GM12878 (cell line): ENCODE data around the gene NFAM1. TPM values are rescaled to one million over a fixed set of nuclear protein-coding genes. Genes with fewer than 3 reads are reported as not detected.
A peak's percentile ranks its signal among the peaks of the same experiment; 100 is the strongest.

Experiments
- ATAC-seq: fragments of 200-7000 bp; cut with Tn5 transposase; 3 replicates; pipeline ENCODE4 v1.9.1; 2020; ENCODE audit warnings: mild to moderate bottlenecking, moderate library complexity
- BruUV-seq: library from RNA; stranded (reverse); fragments of 400-500 nt; replicated peaks from 2 replicates; lab custom pipeline; 2021; lab: Mats Ljungman, UMichigan
- CTCF ChIA-PET: fragments of 300-600 bp; sonication (Branson Sonifier 250); formaldehyde crosslinking; extraction: SDS; loops from one replicate; lab custom pipeline; 2021; ENCODE audit warnings: inconsistent platforms; lab: Yijun Ruan, JAX
- POLR2A ChIA-PET: fragments of 350-600 bp; formaldehyde crosslinking; extraction: SDS; loops from one replicate; lab custom pipeline; 2021; ENCODE audit warnings: inconsistent platforms; lab: Charles Lee
- RAD21 ChIA-PET: fragments of 300-600 bp; sonication (Branson Sonifier 250); formaldehyde crosslinking; loops from one replicate; lab custom pipeline; 2023; ENCODE audit warnings: antibody characterized with exemption; ENCODE audit not compliant: unreplicated experiment; lab: Charles Lee
- SMC1A ChIA-PET: fragments of 300-600 bp; sonication (Branson Sonifier 250); formaldehyde crosslinking; loops from one replicate; lab custom pipeline; 2023; ENCODE audit not compliant: unreplicated experiment, uncharacterized antibody; lab: Charles Lee
- DNase-seq: peaks from one replicate; pipeline ENCODE4 v3.0.0-alpha.2; 2011; ENCODE audit warnings: low read depth, low spot score
- FAIRE-seq: peaks from 3 replicates; lab custom pipeline; 2011; peaks lifted over from hg19 to GRCh38; lab: Jason Lieb, UNC
- H2AFZ ChIP-seq: 2 replicates; pipeline ENCODE4 v1.6.0; 2011; ENCODE audit warnings: low read depth, low read length, control low read depth; ENCODE audit not compliant: control insufficient read depth
- H3K27ac ChIP-seq: 2 replicates; pipeline ENCODE4 v1.5.1; 2011; ENCODE audit warnings: control low read depth; ENCODE audit not compliant: control insufficient read depth, insufficient read depth
- H3K27me3 ChIP-seq, 2 experiments: replicated peaks in 1 of 2; 2 replicates each; pipeline versions ENCODE4 v1.6.0 to v1.6.1; 2011; ENCODE audit warnings: low read length in 1 of 2; ENCODE audit not compliant: control insufficient read depth in 2 of 2, insufficient read depth in 2 of 2
- H3K36me3 ChIP-seq, 2 experiments: 2 replicates each; pipeline ENCODE4 v1.5.1; 2011; ENCODE audit warnings: low read length in 1 of 2; ENCODE audit not compliant: control insufficient read depth in 2 of 2, insufficient read depth in 2 of 2
- H3K4me1 ChIP-seq: 2 replicates; pipeline ENCODE4 v1.6.1; 2011; ENCODE audit warnings: mild to moderate bottlenecking, low read length, moderate library complexity, mixed read lengths; ENCODE audit not compliant: control insufficient read depth, insufficient read depth
- H3K4me2 ChIP-seq: 2 replicates; pipeline ENCODE4 v1.6.0; 2011; ENCODE audit warnings: control low read depth; ENCODE audit not compliant: control insufficient read depth, insufficient read depth
- H3K4me3 ChIP-seq: fragments of 200-600 bp; sonication (generic); 2 replicates; pipeline ENCODE4 v1.5.1; 2016
- H3K79me2 ChIP-seq: 2 replicates; pipeline ENCODE4 v1.6.0; 2011; ENCODE audit warnings: low read length; ENCODE audit not compliant: control insufficient read depth, insufficient read depth
- H3K9ac ChIP-seq: 2 replicates; pipeline ENCODE4 v1.8.0; 2011; ENCODE audit warnings: low read length, control low read depth, mixed read lengths; ENCODE audit not compliant: control insufficient read depth, insufficient read depth
- H3K9me3 ChIP-seq: replicated peaks from 3 replicates; pipeline ENCODE4 v1.5.1; 2011; ENCODE audit warnings: mild to moderate bottlenecking, low read length; ENCODE audit not compliant: control insufficient read depth, insufficient read depth
- H4K20me1 ChIP-seq: 2 replicates; pipeline ENCODE4 v1.6.0; 2011; ENCODE audit not compliant: control insufficient read depth, insufficient read depth
- BACH1 ChIP-seq: fragments of 450-650 bp; IDR thresholded peaks from 2 replicates; pipeline ENCODE4 v1.6.1; 2017; ENCODE audit warnings: mild to moderate bottlenecking, borderline replicate concordance
- BHLHE40 ChIP-seq, 2 experiments: fragments of 450-650 bp in 1 of 2; IDR thresholded peaks; 2 replicates each; pipeline ENCODE4 v1.6.1; 2011 to 2017; ENCODE audit warnings: low read depth in 2 of 2, borderline replicate concordance in 1 of 2, improper control_type of control experiment in 1 of 2, low read length in 1 of 2, mild to moderate bottlenecking in 1 of 2
- CHD2 ChIP-seq: IDR thresholded peaks from 2 replicates; pipeline ENCODE4 v1.6.1; 2011; ENCODE audit warnings: low read depth, low read length, improper control_type of control experiment, borderline replicate concordance
- DPF2 ChIP-seq: fragments of 450-650 bp; IDR thresholded peaks from 2 replicates; pipeline ENCODE4 v1.6.1; 2017; ENCODE audit warnings: mild to moderate bottlenecking
- HCFC1 ChIP-seq: fragments of 150-350 bp; IDR thresholded peaks from 2 replicates; pipeline ENCODE4 v1.6.1; 2014; ENCODE audit warnings: low read length
- HDAC2 ChIP-seq: fragments of 200-600 bp; sonication (generic); IDR thresholded peaks from 2 replicates; pipeline ENCODE4 v1.6.1; 2017
- IKZF1 ChIP-seq: fragments of 450-650 bp; conservative IDR thresholded peaks from 2 replicates; pipeline ENCODE4 v1.6.1; 2017; ENCODE audit warnings: antibody characterized with exemption, mild to moderate bottlenecking
- MTA3 ChIP-seq: IDR thresholded peaks from 2 replicates; pipeline ENCODE4 v1.6.1; 2012; ENCODE audit warnings: low read length, inconsistent platforms, borderline replicate concordance
- NR2F1 ChIP-seq: fragments of 450-650 bp; conservative IDR thresholded peaks from 2 replicates; pipeline ENCODE4 v1.6.1; 2017; ENCODE audit warnings: mild to moderate bottlenecking
- RUNX3 ChIP-seq: IDR thresholded peaks from 2 replicates; pipeline ENCODE4 v1.6.1; 2012; ENCODE audit warnings: low read length, inconsistent platforms
- STAT3 ChIP-seq: IDR thresholded peaks from 2 replicates; pipeline ENCODE4 v1.6.1; 2011; ENCODE audit warnings: low read depth, low read length, improper control_type of control experiment
- SUZ12 ChIP-seq: fragments of 200-600 bp; sonication (generic); IDR thresholded peaks from one replicate; pipeline ENCODE4 v1.6.1; 2018; ENCODE audit warnings: antibody characterized with exemption, mild to moderate bottlenecking; ENCODE audit not compliant: unreplicated experiment
- ZBED1 ChIP-seq: IDR thresholded peaks from 2 replicates; pipeline ENCODE4 v1.6.1; 2016; ENCODE audit warnings: borderline replicate concordance
- ZSCAN29 ChIP-seq: fragments of 450-650 bp; IDR thresholded peaks from 2 replicates; pipeline ENCODE4 v1.6.1; 2017; ENCODE audit warnings: mild to moderate bottlenecking, moderate library complexity
- WGBS: methylation state at CpG from one replicate; pipeline ENCODE4 v1.1.6; 2016; ENCODE audit warnings: low lambda C conversion rate; ENCODE audit not compliant: insufficient replicate concordance, insufficient coverage; ENCODE audit errors: missing lambda C conversion rate; 5-methylcytosine and 5-hydroxymethylcytosine counted together
- in situ Hi-C: fragments of 300-500 bp; cut with MboI; formaldehyde crosslinking; loops from 9 replicates; pipeline ENCODE4 v1.14.3; 2018; ENCODE audit warnings: mixed read lengths
- intact Hi-C: fragments of 100-400 bp; cut with micrococcal nuclease; formaldehyde crosslinking; loops from one replicate; pipeline ENCODE4 v1.14.2; 2022; ENCODE audit not compliant: unreplicated experiment
- polyA plus RNA-seq, 11 experiments: library from polyadenylated mRNA; depleted of rRNA in 4 of 11; unstranded in 6 of 11; stranded (reverse) in 5 of 11; fragments of >200 nt; fragmentation: Nextera tagmentation in 4 of 11; fragmentation: Illumina TruSeq in 1 of 11; extraction: Ambion mirVana in 4 of 11; extraction: Trizol in 1 of 11; gene quantifications; 1 replicate in 1 of 11; 2 replicates in 10 of 11; pipeline versions ENCODE4 v1.2.1 to v1.2.3, GENCODE V29; 2011 to 2016; ENCODE audit warnings: inconsistent platforms in 2 of 11, missing spikeins in 2 of 11, low read depth in 1 of 11
- total RNA-seq, 4 experiments: library from RNA; depleted of rRNA in 3 of 4; stranded (reverse); fragments of >200 nt in 3 of 4; fragmentation: Illumina TruSeq in 1 of 4; extraction: Trizol in 1 of 4; gene quantifications; 2 replicates each; pipeline versions ENCODE4 v1.2.1 to v1.2.3, GENCODE V29; 2013 to 2021
- TF ChIP-seq, protein P1 (sequence below): fragments of 450-650 bp; IDR thresholded peaks from 2 replicates; pipeline ENCODE4 v1.6.1; 2017; ENCODE audit warnings: mild to moderate bottlenecking, moderate library complexity
- TF ChIP-seq, protein P2 (sequence below): fragments of 450-650 bp; IDR thresholded peaks from 2 replicates; pipeline ENCODE4 v1.6.1; 2017; ENCODE audit warnings: borderline replicate concordance
- TF ChIP-seq, protein P3 (sequence below): fragments of 450-650 bp; IDR thresholded peaks from 2 replicates; pipeline ENCODE4 v1.6.1; 2016; ENCODE audit warnings: mild to moderate bottlenecking

The NFAM1 gene
- total and polyA plus RNA-seq, 10 of the 15 experiments (the other 5 are each of a cell fraction or from before 2014, with no cell fraction given): 0.13 to 1.3 (median 0.24) TPM; not detected in 3

DNA sequence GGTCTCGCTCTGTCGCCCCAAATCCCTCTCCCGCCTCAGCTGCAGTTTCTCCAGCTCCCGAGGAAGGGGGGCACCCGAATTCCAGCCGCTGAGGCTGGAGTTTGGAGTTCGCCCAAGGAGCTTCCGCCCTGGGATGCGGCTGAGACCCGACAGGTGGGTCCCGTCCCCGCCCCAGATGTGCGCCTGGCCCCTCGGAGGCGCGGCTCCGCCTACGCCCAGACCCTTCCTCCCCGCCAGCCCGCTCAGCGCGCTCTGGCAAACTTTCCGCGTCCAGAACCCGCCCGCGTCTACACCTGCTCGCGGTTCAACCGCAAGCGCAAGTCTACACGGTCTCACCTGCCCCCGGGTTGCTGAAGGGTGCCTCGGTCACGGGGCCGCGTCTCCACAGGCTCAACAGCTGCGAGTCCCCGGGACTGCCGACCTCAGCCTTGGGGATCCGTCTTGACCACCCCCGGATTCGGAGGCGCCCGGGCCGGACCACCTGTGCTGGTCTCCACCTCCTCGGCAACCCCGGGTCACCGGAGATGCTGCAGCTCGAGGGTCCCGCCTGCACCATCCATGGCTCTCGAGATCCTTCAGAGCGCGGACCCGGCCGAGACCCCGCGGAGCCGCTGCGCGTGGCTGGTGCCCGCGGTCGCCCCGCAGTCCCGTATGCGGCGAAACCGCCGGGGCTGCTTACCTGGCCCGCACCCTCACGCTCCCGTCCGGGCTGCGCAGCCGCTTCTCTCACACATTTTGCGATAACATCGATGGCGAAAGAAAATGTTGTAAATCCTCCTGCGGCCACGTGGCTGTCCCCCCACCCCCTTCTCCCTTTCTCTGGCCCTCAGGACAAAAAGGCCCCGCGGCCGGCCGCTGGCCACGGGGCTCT, 63.6 kb downstream of the NFAM1 start:
- RAD21 ChIA-PET: interaction anchor here (0.7 to 1.9 kb wide), 8 partner anchors 11 to 195 kb away, joined by 3 to 9 read pairs (median 4); no protein-coding TSS in a partner anchor
- ATAC-seq: peak; percentile 13
- H3K4me2 ChIP-seq: peak overlapping the region; percentile 93
- DNase-seq: no peak
- no peaks in the 10 kb centered on the region; the same call in 2 of the 3 replicates for H3K9me3 ChIP-seq
- intact Hi-C loops: loop anchor here (1.0 to 5.0 kb wide), 3 partner anchors 46 to 69 kb away; no protein-coding TSS in a partner anchor
- in situ Hi-C loops: no loop called here
- H3K9ac ChIP-seq: no peak overlapping the region
- peak overlapping the region; percentile 69; the same call in 1 of the 2 replicates for H3K4me3 ChIP-seq
- H3K4me1 ChIP-seq: peaks cover 12% of the 10 kb centered on the region
- H3K27me3 ChIP-seq: peaks cover 15 to 20% of the 10 kb centered on the region in 2 experiments; a peak in 3 of 4 replicates
- no peaks in the 10 kb centered on the region for H3K79me2 ChIP-seq
- SMC1A ChIA-PET: interaction anchor here (0.6 to 1.8 kb wide), 8 partner anchors 10 to 106 kb away, joined by 3 to 8 read pairs (median 3); no protein-coding TSS in a partner anchor
- POLR2A ChIA-PET: interaction anchor here (0.7 to 1.9 kb wide), 5 partner anchors 12 to 278 kb away, joined by 3 to 6 read pairs (median 3); partner anchors contain the start of gene NDUFA6
- CTCF ChIA-PET: interaction anchor here (0.9 to 1.5 kb wide), 3 partner anchors 29 to 278 kb away, joined by 3 to 10 read pairs (median 4); partner anchors contain the start of gene NDUFA6
- BruUV-seq: no TSS peak
- no peak overlapping the region for H3K27ac ChIP-seq
- 2% methylated on average over 84 of the region's 86 CpGs for WGBS
- H2AFZ ChIP-seq: peak overlapping the region; percentile 31
- FAIRE-seq: no peak
- H4K20me1 ChIP-seq: no peaks in the 10 kb centered on the region
- H3K36me3 ChIP-seq: no peaks in the 10 kb centered on the region
- peak in 1 of 2 experiments; percentile 66; a peak in 3 of 4 replicates for TF ChIP-seq BHLHE40 (IDR thresholded peaks at IDR 0.05; ENCODE audit: borderline replicate concordance in 1 of 2, low read depth in 2 of 2, low read length in 1 of 2)
- 0 out of 2 replicates have a peak, but pooled peaks have one; percentile 26 for TF ChIP-seq DPF2
- TF ChIP-seq STAT3: no peak
- TF ChIP-seq BACH1: no peak
- TF ChIP-seq HCFC1: no peak
- TF ChIP-seq, protein P1, sequence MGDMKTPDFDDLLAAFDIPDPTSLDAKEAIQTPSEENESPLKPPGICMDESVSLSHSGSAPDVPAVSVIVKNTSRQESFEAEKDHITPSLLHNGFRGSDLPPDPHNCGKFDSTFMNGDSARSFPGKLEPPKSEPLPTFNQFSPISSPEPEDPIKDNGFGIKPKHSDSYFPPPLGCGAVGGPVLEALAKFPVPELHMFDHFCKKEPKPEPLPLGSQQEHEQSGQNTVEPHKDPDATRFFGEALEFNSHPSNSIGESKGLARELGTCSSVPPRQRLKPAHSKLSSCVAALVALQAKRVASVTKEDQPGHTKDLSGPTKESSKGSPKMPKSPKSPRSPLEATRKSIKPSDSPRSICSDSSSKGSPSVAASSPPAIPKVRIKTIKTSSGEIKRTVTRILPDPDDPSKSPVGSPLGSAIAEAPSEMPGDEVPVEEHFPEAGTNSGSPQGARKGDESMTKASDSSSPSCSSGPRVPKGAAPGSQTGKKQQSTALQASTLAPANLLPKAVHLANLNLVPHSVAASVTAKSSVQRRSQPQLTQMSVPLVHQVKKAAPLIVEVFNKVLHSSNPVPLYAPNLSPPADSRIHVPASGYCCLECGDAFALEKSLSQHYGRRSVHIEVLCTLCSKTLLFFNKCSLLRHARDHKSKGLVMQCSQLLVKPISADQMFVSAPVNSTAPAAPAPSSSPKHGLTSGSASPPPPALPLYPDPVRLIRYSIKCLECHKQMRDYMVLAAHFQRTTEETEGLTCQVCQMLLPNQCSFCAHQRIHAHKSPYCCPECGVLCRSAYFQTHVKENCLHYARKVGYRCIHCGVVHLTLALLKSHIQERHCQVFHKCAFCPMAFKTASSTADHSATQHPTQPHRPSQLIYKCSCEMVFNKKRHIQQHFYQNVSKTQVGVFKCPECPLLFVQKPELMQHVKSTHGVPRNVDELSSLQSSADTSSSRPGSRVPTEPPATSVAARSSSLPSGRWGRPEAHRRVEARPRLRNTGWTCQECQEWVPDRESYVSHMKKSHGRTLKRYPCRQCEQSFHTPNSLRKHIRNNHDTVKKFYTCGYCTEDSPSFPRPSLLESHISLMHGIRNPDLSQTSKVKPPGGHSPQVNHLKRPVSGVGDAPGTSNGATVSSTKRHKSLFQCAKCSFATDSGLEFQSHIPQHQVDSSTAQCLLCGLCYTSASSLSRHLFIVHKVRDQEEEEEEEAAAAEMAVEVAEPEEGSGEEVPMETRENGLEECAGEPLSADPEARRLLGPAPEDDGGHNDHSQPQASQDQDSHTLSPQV: no peak
- TF ChIP-seq, protein P2, sequence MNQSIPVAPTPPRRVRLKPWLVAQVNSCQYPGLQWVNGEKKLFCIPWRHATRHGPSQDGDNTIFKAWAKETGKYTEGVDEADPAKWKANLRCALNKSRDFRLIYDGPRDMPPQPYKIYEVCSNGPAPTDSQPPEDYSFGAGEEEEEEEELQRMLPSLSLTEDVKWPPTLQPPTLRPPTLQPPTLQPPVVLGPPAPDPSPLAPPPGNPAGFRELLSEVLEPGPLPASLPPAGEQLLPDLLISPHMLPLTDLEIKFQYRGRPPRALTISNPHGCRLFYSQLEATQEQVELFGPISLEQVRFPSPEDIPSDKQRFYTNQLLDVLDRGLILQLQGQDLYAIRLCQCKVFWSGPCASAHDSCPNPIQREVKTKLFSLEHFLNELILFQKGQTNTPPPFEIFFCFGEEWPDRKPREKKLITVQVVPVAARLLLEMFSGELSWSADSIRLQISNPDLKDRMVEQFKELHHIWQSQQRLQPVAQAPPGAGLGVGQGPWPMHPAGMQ: no peak
- peak; percentile 61 for TF ChIP-seq RUNX3
- peak; percentile 53; the same call in 1 of the 2 replicates for TF ChIP-seq IKZF1
- TF ChIP-seq ZSCAN29: peak; percentile 100
- TF ChIP-seq ZBED1: no peak
- no peak for TF ChIP-seq HDAC2
- TF ChIP-seq MTA3: no peak
- TF ChIP-seq, protein P3, sequence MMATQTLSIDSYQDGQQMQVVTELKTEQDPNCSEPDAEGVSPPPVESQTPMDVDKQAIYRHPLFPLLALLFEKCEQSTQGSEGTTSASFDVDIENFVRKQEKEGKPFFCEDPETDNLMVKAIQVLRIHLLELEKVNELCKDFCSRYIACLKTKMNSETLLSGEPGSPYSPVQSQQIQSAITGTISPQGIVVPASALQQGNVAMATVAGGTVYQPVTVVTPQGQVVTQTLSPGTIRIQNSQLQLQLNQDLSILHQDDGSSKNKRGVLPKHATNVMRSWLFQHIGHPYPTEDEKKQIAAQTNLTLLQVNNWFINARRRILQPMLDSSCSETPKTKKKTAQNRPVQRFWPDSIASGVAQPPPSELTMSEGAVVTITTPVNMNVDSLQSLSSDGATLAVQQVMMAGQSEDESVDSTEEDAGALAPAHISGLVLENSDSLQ: no peak
- no peak for TF ChIP-seq CHD2
- no peak for TF ChIP-seq SUZ12
- TF ChIP-seq NR2F1: 0 out of 2 replicates have a peak, but pooled peaks have one; percentile 25
